SK-N-SH (cell line): Measurements from ENCODE around the gene NFATC4.

ENCODE experiments used
- CTCF ChIP-seq: fragments of 200-600 bp; sonication (generic); IDR thresholded peaks from 2 replicates; pipeline ENCODE4 v1.6.1; 2017; ENCODE audit warnings: antibody characterized with exemption, mild to moderate bottlenecking, moderate library complexity
- EP300 ChIP-seq, 2 experiments: IDR thresholded peaks; 2 replicates each; pipeline versions ENCODE4 v1.4.0 to v1.6.1; 2012; ENCODE audit warnings: borderline replicate concordance in 1 of 2, low read depth in 1 of 2, low read length in 1 of 2
- MAX ChIP-seq: IDR thresholded peaks from 2 replicates; pipeline ENCODE4 v1.4.0; 2012; ENCODE audit warnings: low read depth
- MXI1 ChIP-seq: IDR thresholded peaks from 2 replicates; pipeline ENCODE4 v1.6.1; 2012; ENCODE audit warnings: mild to moderate bottlenecking, low read depth, low read length, improper control_type of control experiment
- NFIC ChIP-seq: IDR thresholded peaks from 2 replicates; pipeline ENCODE4 v1.4.0; 2012; ENCODE audit warnings: borderline replicate concordance
- NRF1 ChIP-seq: IDR thresholded peaks from 2 replicates; pipeline ENCODE4 v1.6.1; 2012; ENCODE audit warnings: low read depth, mild to moderate bottlenecking, low read length
- POLR2AphosphoS5 ChIP-seq: IDR thresholded peaks from 2 replicates; pipeline ENCODE4 v1.6.1; 2012; ENCODE audit warnings: low read depth, low read length
- RAD21 ChIP-seq: IDR thresholded peaks from 2 replicates; pipeline ENCODE4 v1.6.1; 2012; ENCODE audit warnings: mild to moderate bottlenecking, low read length
- REST ChIP-seq: IDR thresholded peaks from 2 replicates; pipeline ENCODE4 v1.6.1; 2012; ENCODE audit warnings: mild to moderate bottlenecking, low read depth, low read length, moderate library complexity
- RXRA ChIP-seq: IDR thresholded peaks from 2 replicates; pipeline ENCODE4 v1.4.0; 2012; ENCODE audit warnings: low read depth, mild to moderate bottlenecking, borderline replicate concordance
- SIN3A ChIP-seq: IDR thresholded peaks from 2 replicates; pipeline ENCODE4 v1.6.1; 2012; ENCODE audit warnings: low read depth, mild to moderate bottlenecking, low read length, moderate library complexity, borderline replicate concordance
- YY1 ChIP-seq: IDR thresholded peaks from 2 replicates; pipeline ENCODE4 v1.4.0; 2012; ENCODE audit warnings: low read depth, mild to moderate bottlenecking

DNA sequence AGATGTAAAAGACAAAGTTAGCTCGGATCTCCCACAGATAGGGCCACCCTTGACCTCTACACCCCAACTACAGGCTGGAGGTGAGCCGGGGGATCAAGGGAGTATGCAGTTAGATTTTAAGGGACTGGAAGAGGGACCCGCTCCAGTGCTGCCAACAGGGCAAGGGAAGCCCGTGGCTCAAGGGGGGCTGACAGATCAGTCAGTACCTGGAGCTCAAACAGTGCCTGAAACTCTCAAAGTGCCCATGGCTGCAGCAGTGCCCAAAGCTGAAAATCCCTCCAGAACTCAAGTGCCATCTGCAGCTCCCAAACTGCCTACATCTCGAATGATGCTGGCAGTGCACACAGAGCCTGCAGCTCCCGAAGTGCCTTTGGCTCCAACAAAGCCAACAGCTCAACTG lies 41.2 kb downstream of the NFATC4 start:
- TF ChIP-seq CTCF, result no peak
- no peak for TF ChIP-seq REST
- TF ChIP-seq POLR2AphosphoS5, result no peak
- no peak for TF ChIP-seq NRF1
- TF ChIP-seq RXRA, result no peak
- no peak for TF ChIP-seq RAD21
- no peak for TF ChIP-seq EP300 (IDR thresholded peaks at IDR 0.05; ENCODE audit: borderline replicate concordance in 1 of 2, low read depth in 1 of 2, low read length in 1 of 2)
- TF ChIP-seq MAX, result no peak
- no peak for TF ChIP-seq NFIC
- no peak for TF ChIP-seq MXI1
- no peak for TF ChIP-seq SIN3A
- TF ChIP-seq YY1, result no peak
